ENCODE results near the gene BTBD2.

DNA sequence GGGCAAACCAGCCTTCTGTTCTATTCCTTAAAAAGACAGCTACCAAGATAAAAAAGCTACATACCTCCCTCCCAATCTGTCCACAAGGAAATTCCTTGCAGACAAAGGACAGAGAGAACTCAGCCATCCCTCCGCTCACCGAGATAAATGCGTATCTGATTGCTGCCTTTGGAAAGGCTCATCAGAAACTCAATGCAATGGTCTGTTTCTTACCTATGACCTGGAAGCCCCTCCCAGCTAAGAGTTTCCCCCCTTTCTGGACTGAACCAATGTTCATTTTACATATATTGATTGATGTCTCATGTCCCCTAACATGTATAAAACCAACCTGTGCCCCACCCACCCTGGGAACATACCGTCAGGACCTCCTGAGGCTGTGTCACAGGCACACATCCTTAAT is 11.6 kb downstream of the BTBD2 start:
- TF ChIP-seq GATA2 (IDR thresholded peaks at IDR 0.05; ENCODE audit: low read depth, low read length) (no peak), GATA3 (IDR thresholded peaks at IDR 0.05; ENCODE audit: low read depth, low read length) (no peak)

All from SH-SY5Y (cell line).